GM12873 (cell line): ENCODE results near the gene GRIPAP1.

Source experiments
- TF ChIP-seq, protein P1 (sequence below): IDR thresholded peaks from 2 replicates; pipeline ENCODE4 v1.5.1; 2012; ENCODE audit warnings: low read depth, mild to moderate bottlenecking, moderate library complexity, low read length, control low read depth; ENCODE audit not compliant: insufficient read depth; ENCODE audit errors: missing control alignments

The GRIPAP1 gene

DNA sequence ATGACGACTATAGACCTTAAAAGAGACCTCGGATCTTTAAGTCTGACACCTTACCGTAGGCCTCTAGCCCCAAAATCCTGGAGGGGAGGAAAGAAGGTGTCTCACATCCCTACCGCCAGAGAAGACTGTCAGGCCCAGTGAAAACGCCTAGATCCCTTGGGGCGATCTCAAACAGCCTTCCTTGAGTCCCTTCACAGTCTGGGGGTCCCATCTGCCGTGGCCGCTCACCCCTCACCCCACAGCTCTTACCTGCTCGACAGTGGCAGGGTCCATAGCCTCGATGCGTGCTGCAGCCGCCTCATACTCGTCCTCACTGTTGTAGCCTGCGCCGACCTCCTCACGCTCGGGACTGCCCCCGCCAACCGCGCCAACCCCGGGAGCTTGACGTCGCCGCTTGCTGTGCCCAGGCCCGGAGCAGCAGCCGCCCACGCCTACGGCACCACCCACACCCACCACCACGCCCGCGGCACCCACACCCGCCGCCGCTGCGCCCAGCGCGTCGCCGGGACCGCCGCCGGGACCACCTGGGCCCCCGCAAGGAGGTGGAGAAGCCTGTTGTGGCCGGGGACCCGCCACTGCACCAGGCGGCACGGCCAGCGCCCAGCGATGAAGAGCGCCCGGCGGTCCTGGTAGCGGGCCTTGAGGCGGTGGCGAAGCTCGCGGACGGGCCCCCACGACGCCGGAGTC, 45.2 kb downstream of the GRIPAP1 start:
- TF ChIP-seq, protein P1, sequence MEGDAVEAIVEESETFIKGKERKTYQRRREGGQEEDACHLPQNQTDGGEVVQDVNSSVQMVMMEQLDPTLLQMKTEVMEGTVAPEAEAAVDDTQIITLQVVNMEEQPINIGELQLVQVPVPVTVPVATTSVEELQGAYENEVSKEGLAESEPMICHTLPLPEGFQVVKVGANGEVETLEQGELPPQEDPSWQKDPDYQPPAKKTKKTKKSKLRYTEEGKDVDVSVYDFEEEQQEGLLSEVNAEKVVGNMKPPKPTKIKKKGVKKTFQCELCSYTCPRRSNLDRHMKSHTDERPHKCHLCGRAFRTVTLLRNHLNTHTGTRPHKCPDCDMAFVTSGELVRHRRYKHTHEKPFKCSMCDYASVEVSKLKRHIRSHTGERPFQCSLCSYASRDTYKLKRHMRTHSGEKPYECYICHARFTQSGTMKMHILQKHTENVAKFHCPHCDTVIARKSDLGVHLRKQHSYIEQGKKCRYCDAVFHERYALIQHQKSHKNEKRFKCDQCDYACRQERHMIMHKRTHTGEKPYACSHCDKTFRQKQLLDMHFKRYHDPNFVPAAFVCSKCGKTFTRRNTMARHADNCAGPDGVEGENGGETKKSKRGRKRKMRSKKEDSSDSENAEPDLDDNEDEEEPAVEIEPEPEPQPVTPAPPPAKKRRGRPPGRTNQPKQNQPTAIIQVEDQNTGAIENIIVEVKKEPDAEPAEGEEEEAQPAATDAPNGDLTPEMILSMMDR = no peak

DNA sequence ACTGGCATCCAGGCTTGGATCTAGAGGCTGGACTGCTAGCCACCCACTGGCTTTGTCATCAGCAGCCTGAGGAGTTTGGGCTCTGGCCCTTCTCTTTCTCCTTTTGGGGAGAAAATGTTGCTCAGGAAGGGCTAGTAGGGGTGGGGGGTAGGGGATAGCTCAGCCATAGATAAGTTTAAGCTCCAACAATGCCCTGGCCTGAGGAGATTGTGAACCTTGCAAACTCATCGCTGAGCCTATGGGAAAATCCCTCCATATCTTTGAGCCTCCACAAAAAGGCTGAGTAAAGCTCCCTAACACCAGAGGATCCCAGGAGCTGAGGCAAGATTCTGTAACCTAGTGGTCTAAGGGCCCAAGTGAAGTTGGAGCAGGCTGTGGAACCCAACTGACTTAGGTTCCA, 53.5 kb downstream of the GRIPAP1 start:
- TF ChIP-seq, protein P1 = no peak

DNA sequence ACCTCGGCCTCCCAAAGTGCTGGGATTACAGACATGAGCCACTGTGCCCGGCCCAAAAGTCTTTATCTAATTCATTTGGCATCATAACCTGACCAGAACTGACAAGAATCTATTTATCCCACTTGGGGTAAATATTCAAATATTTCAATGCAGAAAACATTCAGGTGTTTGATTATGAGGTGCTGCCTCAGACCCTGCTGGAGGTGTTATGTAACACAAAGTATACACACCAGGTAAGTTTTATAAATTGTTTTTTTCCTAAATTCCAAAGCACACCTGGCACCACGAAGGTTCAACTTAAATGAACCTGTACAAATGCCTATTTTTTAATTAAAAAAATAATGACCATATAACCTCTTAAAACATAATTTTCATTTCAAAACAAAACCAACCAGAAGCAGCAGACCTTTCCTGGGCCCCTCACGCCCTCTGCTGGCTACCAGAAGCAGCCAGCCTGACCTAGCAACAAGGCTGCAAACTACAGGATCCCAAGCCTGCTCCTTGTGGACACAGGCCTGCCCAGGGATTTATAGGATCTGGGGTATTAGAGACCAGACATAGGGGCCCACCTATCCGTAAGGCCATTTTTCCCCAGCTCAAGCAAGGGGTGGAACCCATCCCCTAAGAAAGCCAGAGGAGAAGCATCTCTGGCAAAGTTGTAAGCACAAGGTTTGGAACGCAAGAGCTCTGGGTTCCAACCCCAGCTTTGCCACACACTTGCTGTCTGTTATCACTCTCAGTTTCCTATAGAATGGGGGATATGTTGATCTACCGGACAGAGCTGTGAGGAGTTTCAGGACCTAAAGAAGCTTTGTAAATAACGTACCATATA, 56.3 kb downstream of the GRIPAP1 start:
- TF ChIP-seq, protein P1 = peak; percentile 81

DNA sequence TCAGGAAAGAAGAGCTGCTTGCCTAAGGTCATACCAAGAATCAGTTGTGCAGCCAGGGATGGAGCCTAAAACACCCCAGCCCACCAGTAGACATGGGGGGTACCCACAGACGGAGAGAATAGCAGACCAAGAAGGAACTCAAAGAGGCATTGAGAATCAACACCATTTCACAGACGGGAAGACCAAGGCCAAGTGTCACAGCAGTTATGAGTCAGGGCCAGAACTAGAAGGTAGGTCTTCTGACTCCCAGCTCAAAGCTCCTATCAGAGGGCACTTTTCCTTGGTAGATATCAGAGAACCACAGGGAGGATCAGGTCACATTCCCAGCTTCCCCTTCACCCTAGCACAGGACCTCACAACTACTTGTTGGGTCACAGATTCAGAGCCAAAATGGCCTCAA, 59.2 kb downstream of the GRIPAP1 start:
- TF ChIP-seq, protein P1 = no peak

DNA sequence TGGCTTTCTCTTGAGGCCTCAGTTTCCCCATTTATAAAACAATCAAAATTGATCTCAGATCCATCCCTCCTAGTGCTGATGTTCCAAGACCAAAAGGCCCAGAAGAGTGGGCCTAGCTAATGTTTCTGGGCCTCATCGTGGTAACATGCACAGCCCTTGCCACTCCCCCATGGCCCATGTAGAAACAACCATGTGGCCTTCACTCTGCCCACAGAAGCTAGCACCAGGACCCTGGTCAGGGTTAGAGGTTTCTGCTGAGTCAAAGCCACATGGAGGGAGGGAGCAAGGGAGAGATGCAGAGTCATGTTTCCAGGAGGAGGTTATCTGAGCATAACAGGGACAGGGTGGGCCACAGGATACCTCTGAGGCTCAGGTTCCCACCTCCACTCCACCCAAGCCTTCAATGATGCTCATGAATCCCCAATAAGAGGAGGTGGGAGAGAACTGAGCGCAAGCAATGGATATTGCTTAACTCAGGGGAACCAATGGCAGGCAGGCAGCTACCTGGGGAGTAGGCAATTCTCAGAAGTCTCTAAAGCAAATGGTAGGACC, 61.6 kb downstream of the GRIPAP1 start:
- TF ChIP-seq, protein P1 = no peak

DNA sequence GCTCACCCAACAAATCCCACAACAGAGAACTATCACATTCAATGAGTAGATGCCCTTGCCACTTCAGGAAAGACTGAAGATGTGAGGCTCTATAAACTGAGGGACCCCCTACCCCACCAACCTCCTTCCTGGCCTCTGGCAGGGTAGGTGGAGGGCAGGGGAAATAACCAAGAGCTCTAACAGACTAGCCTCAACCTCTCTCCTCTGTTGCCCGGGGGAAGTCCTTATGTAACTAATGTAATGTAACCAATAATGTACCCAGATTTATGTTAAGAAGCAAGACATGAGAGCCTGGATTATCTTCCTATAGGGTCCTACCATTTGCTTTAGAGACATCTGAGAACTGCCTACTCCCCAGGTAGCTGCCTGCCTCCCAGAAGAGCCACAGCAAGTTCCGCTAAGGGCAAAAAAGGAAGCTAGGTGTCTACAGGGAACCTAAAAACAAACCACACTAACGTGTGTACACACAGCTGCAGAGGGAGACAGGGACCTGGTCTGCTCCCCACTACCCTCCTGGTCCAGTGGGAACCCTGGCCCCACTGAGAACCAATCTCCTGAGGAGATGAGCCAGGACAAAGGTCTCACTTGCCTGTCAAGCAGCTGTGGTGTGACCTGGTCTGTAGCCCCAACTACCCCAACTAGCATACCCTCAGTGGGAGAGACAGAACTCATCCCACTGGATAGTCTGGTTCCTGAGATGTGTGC, 62.4 kb downstream of the GRIPAP1 start:
- TF ChIP-seq, protein P1 = no peak
